IgD-negative memory B cell (primary cell): ENCODE results near the gene LCE1D. TPM values are rescaled to one million over a fixed set of nuclear protein-coding genes. Genes with fewer than 3 reads are reported as not detected.

ENCODE experiments used
- polyA plus RNA-seq: library from polyadenylated mRNA; unstranded; fragments of 300-500 nt; fragmentation: Illumina TruSeq; gene quantifications from one replicate; pipeline ENCODE4 v1.2.3, GENCODE V29; 2021

Gene LCE1D
- polyA plus RNA-seq, 1 donor from 2014 or later, result not detected

Other genes with a start within 250 kb of the LCE1D start
- gene LCE3E, start 229.9 kb upstream of the LCE1D start, polyA plus RNA-seq, result not detected
- not detected for gene LCE3D, start 216.2 kb upstream of the LCE1D start, polyA plus RNA-seq
- not detected for gene LCE3C, start 196.5 kb upstream of the LCE1D start, polyA plus RNA-seq
- gene LCE3B, start 182.9 kb upstream of the LCE1D start, polyA plus RNA-seq, result not detected
- gene LCE3A, start 173.6 kb upstream of the LCE1D start, polyA plus RNA-seq, result not detected
- not detected for gene LCE2D, start 133.3 kb upstream of the LCE1D start, polyA plus RNA-seq
- gene LCE2C, start 121.4 kb upstream of the LCE1D start, polyA plus RNA-seq, result not detected
- not detected for gene LCE2B, start 110.6 kb upstream of the LCE1D start, polyA plus RNA-seq
- not detected for gene LCE2A, start 98.4 kb upstream of the LCE1D start, polyA plus RNA-seq
- gene LCE4A, start 88.6 kb upstream of the LCE1D start, polyA plus RNA-seq, result not detected
- gene KPRP, start 38.7 kb upstream of the LCE1D start, polyA plus RNA-seq, result not detected
- not detected for gene LCE1F, start 21.6 kb upstream of the LCE1D start, polyA plus RNA-seq
- gene LCE1E, start 10.5 kb upstream of the LCE1D start, polyA plus RNA-seq, result not detected
- gene LCE1C, start 9.9 kb downstream of the LCE1D start, polyA plus RNA-seq, result not detected
- not detected for gene LCE1B, start 15.2 kb downstream of the LCE1D start, polyA plus RNA-seq
- gene LCE1A, start 30.8 kb downstream of the LCE1D start, polyA plus RNA-seq, result not detected
- gene LCE6A, start 46.1 kb downstream of the LCE1D start, polyA plus RNA-seq, result not detected
- gene LCE7A, start 63.3 kb downstream of the LCE1D start, polyA plus RNA-seq, result not detected
- not detected for gene SMCP, start 81.6 kb downstream of the LCE1D start, polyA plus RNA-seq
- gene IVL, start 111.8 kb downstream of the LCE1D start, polyA plus RNA-seq, result not detected
- gene SPRR5, start 150.5 kb downstream of the LCE1D start, polyA plus RNA-seq, result not detected
- not detected for gene SPRR4, start 173.9 kb downstream of the LCE1D start, polyA plus RNA-seq
- gene SPRR1A, start 187.4 kb downstream of the LCE1D start, polyA plus RNA-seq, result not detected
- not detected for gene SPRR3, start 205.0 kb downstream of the LCE1D start, polyA plus RNA-seq
- gene SPRR1B, start 234.5 kb downstream of the LCE1D start, polyA plus RNA-seq, result not detected
- gene SPRR2D, start 244.4 kb downstream of the LCE1D start, polyA plus RNA-seq, result not detected